GM13977 (cell line): ENCODE results near the gene EXOC4.

Experiments
- DNase-seq: peaks from one replicate; pipeline ENCODE4 v3.0.0; 2012; ENCODE audit warnings: low spot score
- CTCF ChIP-seq: IDR thresholded peaks from 2 replicates; pipeline ENCODE4 v1.5.1; 2012; ENCODE audit warnings: mild to moderate bottlenecking, control low read depth; ENCODE audit not compliant: insufficient read depth; ENCODE audit errors: extremely low read depth, missing control alignments
- in situ Hi-C: fragments of 300-500 bp; cut with MboI; formaldehyde crosslinking; loops from one replicate; pipeline ENCODE4 v1.12.0; 2022; ENCODE audit warnings: low sequenced_read_pairs, low pct_unique_long_range_greater_than_20kb, mixed read lengths, inconsistent platforms; ENCODE audit not compliant: unreplicated experiment

EXOC4 gene

DNA sequence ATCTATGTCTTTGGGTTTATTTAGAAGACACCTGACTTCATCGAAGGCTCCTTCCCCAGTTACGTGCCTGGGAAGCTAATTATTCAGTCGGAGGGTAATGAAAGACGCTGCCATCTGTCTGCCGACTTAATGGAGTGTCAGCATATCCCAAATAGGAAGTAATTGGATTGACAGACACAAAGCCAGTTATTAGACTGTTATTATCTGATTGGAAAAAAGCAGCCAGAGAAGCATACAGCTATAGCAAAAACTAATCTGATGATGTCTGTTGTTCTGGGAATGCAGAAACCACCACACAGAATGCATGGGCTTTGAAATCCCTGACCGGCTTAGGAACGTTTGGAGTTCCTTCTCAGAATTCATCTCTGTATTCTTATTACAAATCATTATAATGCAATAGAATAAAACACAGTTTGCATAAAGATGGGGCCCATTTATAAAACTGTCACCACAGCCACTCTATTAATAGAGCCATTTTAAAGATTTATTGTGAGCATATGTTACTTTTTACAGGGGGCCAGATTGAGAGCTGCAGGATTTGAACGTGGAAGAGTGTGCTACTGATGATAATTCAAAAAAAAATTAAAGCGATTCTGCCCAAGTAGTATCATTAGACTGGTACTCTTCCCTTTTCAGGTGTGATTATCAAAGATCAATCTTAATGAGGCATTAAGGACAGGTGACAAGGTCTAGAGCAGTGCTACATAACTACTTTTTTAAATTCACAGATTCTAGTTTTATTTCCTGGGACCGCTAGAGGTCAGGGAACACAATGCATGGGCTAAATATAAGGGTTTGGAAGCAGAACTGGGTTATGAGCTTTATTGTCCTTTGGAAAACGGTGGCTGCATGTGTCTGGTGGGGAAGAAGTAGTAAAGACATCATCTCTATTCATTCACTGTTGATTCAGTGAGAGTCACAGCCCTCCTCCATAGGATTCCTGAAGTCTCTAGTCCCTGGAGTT is 544.2 kb downstream of the EXOC4 start:
- TF ChIP-seq CTCF = no peak
- in situ Hi-C loops = no loop called here

GRCh38 chr7:133797818-133798520 is 545.1 kb downstream of the EXOC4 start:
- no peak for DNase-seq
- in situ Hi-C loops = no loop called here
- no peak for TF ChIP-seq CTCF

More for the DNA sequence above, 544.2 kb downstream of the EXOC4 start:
- no peak for DNase-seq

GRCh38 chr7:133801341-133801740 is 548.5 kb downstream of the EXOC4 start:
- in situ Hi-C loops = no loop called here
- DNase-seq = no peak
- no peak for TF ChIP-seq CTCF

DNA sequence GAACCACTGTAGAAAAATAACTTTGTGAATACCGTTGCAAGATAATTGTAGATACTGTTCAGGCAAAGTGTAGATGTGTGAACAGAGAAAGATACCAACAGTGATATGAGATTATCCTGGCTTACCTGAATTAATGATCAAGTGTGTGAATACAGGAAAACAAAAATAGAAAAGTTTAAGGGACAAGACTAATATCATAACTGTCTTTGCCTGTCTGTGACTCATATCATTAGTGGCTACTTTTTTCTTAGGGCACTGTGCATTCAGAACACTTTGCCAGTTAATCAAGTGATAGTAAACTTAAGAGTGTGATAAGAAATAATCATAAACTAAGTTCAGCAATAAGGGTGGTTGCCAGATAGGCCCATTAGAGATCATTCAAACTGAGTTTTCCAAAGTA is 551.2 kb downstream of the EXOC4 start:
- no peak for TF ChIP-seq CTCF
- DNase-seq = peak; percentile 5
- in situ Hi-C loops = no loop called here

DNA sequence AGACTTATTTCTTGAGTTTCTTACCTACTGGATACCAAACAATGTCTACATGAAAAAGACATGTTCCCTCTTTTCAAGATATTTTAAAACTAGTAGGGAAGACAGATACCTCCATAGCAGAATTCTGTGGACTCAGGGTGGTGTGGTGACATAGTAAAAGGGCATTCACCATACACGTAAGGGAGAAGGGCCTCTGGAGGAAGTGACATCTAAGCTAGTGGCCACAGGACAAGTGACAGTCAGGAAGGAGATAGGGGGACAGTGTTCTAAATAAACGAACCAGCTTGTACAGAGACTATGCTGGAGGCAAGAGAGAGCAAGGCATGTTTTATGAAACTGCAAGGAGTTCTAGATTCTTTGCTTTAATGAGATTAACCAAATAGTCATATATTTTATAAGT is 552.5 kb downstream of the EXOC4 start:
- no peak for DNase-seq
- TF ChIP-seq CTCF = no peak
- in situ Hi-C loops = no loop called here

DNA sequence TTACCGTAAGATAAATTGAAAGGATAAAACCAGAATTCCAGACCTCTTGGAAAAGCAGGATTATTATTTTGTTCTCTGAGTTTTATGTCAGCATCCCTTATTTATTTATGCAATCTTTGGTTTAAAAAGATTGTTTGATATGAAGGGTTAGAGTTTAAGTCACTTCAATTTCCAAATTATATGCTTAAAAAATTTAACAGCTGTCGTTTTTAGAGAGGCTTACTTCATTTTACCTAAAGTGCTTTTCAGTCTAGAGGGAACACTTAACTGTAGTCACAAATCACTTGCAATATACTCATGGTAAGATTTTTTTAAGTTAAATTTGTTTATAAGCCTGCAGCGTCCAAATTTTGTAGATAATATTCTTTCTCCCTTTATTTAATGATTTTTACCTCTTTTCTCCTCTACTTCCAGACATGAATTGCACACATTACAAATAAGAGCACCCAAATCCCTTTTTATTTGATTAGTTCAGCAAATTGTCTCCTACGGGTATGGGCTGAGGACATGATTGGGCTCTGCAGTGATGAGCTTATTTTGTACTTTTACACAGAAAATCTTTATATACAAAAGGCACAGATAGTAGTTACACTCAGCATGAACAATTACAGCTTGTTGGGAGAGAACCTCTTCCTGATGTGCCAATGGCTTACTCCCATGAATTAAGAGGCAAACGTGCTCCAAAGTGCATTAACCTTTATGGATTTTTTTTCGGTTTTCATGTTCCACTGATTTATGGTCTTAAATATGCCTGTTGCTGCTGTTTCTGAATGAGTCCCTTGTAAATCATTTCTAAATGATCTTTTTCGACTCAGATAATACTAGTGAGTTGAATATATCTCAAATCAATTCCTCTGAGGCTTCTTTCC is 555.0 kb downstream of the EXOC4 start:
- in situ Hi-C loops = no loop called here
- no peak for DNase-seq
- no peak for TF ChIP-seq CTCF
